ENCODE data around the gene INPP1. TPM values are rescaled to one million over a fixed set of nuclear protein-coding genes. Genes with fewer than 3 reads are reported as not detected.
A peak's percentile ranks its signal among the peaks of the same experiment; 100 is the strongest.

Gene INPP1
- total RNA-seq, 3 donors from 2014 or later, result 7.4 to 24.3 (median 15.5) TPM

DNA sequence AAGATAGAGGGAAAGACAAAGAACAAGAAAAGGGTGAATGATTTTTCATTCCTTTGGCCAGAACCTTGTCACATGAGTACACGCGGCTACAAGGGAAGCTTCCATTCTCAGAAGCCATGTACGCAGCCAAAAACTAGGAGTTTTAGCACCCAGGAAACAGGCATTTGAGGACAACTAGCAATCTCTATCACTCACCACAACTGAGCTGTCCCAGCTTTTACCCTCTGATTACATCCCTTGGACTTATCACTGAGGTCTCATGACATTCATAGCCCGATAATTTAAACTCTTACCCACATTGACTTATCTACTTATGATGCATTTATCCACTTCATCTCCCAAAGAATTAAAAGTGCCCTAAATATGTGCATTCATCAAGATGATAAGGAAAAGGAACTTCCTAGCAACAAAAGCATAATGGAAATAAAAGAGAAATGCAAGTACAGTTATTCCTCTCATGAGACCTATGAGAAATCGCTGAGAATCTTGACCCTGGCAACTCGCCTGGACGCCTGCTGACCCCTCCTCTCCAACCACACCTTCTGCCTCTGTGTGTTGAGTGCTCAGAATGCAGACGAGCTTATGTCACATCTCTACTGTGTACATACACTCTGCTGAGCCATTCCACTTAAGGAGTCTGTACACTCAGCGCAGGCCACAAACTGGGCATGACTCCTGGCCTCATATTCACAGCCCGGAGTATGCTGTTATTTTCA, 36.0 kb downstream of the INPP1 start:
- Histone ChIP-seq H3K36me3 (no peaks in the 10 kb centered on the region), H3K4me1 (no peaks in the 10 kb centered on the region), H3K27ac (peak overlapping the region; percentile 33 to 50), H3K27me3 (no peaks in the 10 kb centered on the region), H3K4me3 (no peak overlapping the region), H3K9me3 (no peaks in the 10 kb centered on the region)
- TF ChIP-seq POLR2A (IDR thresholded peaks at IDR 0.05) (no peak), POLR2AphosphoS5 (IDR thresholded peaks at IDR 0.05) (no peak)
- TF ChIP-seq, protein P1, sequence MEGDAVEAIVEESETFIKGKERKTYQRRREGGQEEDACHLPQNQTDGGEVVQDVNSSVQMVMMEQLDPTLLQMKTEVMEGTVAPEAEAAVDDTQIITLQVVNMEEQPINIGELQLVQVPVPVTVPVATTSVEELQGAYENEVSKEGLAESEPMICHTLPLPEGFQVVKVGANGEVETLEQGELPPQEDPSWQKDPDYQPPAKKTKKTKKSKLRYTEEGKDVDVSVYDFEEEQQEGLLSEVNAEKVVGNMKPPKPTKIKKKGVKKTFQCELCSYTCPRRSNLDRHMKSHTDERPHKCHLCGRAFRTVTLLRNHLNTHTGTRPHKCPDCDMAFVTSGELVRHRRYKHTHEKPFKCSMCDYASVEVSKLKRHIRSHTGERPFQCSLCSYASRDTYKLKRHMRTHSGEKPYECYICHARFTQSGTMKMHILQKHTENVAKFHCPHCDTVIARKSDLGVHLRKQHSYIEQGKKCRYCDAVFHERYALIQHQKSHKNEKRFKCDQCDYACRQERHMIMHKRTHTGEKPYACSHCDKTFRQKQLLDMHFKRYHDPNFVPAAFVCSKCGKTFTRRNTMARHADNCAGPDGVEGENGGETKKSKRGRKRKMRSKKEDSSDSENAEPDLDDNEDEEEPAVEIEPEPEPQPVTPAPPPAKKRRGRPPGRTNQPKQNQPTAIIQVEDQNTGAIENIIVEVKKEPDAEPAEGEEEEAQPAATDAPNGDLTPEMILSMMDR (IDR thresholded peaks at IDR 0.05), result no peak
- intact Hi-C loops (cut with DNase I; ENCODE audit: low total_unique reads), result no loop called here
- no peak for DNase-seq (ENCODE audit: low spot score in 2 of 2)

- Histone ChIP-seq H3K9me3 (no peaks in the 10 kb centered on the region), H3K27ac (no peak overlapping the region), H3K36me3 (no peaks in the 10 kb centered on the region), H3K27me3 (no peaks in the 10 kb centered on the region), H3K4me1 (no peaks in the 10 kb centered on the region), H3K4me3 (no peak overlapping the region)
- DNase-seq (ENCODE audit: low spot score in 2 of 2), result no peak
- intact Hi-C loops (cut with DNase I; ENCODE audit: low total_unique reads), result no loop called here
- TF ChIP-seq POLR2AphosphoS5 (IDR thresholded peaks at IDR 0.05) (no peak), POLR2A (IDR thresholded peaks at IDR 0.05) (no peak)
- TF ChIP-seq, protein P1 (IDR thresholded peaks at IDR 0.05), result no peak
Measured at GRCh38 chr2:190380962-190381412, 37.6 kb downstream of the INPP1 start.

- no peak for DNase-seq (ENCODE audit: low spot score in 2 of 2)
- no peaks in the 10 kb centered on the region for H3K4me1 ChIP-seq
- intact Hi-C loops (cut with DNase I; ENCODE audit: low total_unique reads), result no loop called here
- no peak overlapping the region for H3K27ac ChIP-seq
- H3K9me3 ChIP-seq, result no peaks in the 10 kb centered on the region
- H3K4me3 ChIP-seq, result no peak overlapping the region
- TF ChIP-seq POLR2AphosphoS5 (IDR thresholded peaks at IDR 0.05) (peak in 2 of 3 donors; percentile 40 to 46), POLR2A (IDR thresholded peaks at IDR 0.05) (no peak)
- TF ChIP-seq, protein P1 (IDR thresholded peaks at IDR 0.05), result peak; percentile 36 to 74 (median 56)
- no peaks in the 10 kb centered on the region for H3K36me3 ChIP-seq
- H3K27me3 ChIP-seq, result no peaks in the 10 kb centered on the region
Measured at GRCh38 chr2:190382851-190383250, 39.5 kb downstream of the INPP1 start.

DNA sequence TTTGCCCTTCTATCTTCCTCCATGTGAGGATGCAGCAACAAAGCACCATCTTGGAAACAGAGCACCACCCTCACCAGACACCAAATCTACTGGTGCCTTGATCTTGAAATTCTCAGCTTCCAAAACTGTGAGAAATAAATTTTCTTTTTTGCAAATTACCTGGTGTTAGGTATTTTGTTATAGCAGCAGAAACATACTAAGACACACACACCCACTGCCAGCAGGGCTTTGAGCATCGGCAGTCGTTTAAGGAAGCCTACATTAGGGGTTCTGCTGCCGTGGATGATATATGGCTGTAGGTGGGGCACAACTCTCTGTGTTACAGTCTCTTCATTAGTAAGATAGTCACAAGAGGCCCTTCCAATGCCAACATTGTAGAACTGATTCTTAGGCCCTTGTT, 44.0 kb downstream of the INPP1 start:
- no peak overlapping the region for H3K4me3 ChIP-seq
- no peaks in the 10 kb centered on the region for H3K9me3 ChIP-seq
- no peaks in the 10 kb centered on the region for H3K27me3 ChIP-seq
- H3K36me3 ChIP-seq, result no peaks in the 10 kb centered on the region
- TF ChIP-seq POLR2A (IDR thresholded peaks at IDR 0.05), result no peak
- TF ChIP-seq POLR2AphosphoS5 (IDR thresholded peaks at IDR 0.05), result no peak
- TF ChIP-seq, protein P1 (IDR thresholded peaks at IDR 0.05), result no peak
- H3K4me1 ChIP-seq, result no peaks in the 10 kb centered on the region
- DNase-seq (ENCODE audit: low spot score in 2 of 2), result no peak
- intact Hi-C loops (cut with DNase I; ENCODE audit: low total_unique reads), result no loop called here
- no peak overlapping the region for H3K27ac ChIP-seq

DNA sequence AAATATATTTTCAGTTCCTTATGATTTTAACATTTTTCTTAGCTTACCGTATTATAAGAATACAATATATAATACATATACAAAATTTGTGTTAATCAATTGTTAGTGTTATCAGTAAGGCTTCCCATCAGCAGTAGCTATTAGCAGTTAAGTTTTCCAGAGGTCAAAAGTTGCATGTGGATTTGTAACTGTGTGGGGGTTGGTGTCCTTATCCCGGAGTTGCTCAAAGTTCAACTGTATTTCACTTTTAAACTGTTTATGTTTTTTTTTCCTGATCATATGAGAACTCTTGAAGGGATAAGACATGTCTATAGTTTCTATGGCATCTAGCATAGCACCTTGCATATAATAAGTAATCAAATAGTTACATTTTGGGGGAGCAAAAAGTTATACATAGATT, 52.9 kb downstream of the INPP1 start:
- TF ChIP-seq POLR2A (IDR thresholded peaks at IDR 0.05) (no peak), POLR2AphosphoS5 (IDR thresholded peaks at IDR 0.05) (no peak)
- TF ChIP-seq, protein P1 (IDR thresholded peaks at IDR 0.05), result no peak
- no peaks in the 10 kb centered on the region for H3K36me3 ChIP-seq
- H3K27me3 ChIP-seq, result no peaks in the 10 kb centered on the region

More for the DNA sequence above, 52.9 kb downstream of the INPP1 start:
- H3K4me3 ChIP-seq, result no peak overlapping the region
- H3K9me3 ChIP-seq, result no peaks in the 10 kb centered on the region
- no peak overlapping the region for H3K27ac ChIP-seq
- H3K4me1 ChIP-seq, result no peaks in the 10 kb centered on the region
- no peak for DNase-seq (ENCODE audit: low spot score in 2 of 2)
- intact Hi-C loops (cut with DNase I; ENCODE audit: low total_unique reads), result no loop called here
